ENCODE measurements around the gene OTOF.

GRCh38 chr2:26473796-26474195 lies 4.1 kb downstream of the OTOF start:
- no peak for TF ChIP-seq CTCF (conservative IDR thresholded peaks at IDR 0.05; ENCODE audit: low read depth in 2 of 2)
- no peak for TF ChIP-seq EZH2 (IDR thresholded peaks at IDR 0.05; ENCODE audit: low read depth, unreplicated experiment)

All from GM23338 (cell line).